HG02678 (cell line): ENCODE measurements around the gene DROSHA.

ENCODE experiments used
- ATAC-seq: cut with Tn5 transposase; IDR thresholded peaks from one replicate; pipeline ENCODE4 v1.9.1; 2021; ENCODE audit warnings: mild to moderate bottlenecking, moderate library complexity; ENCODE audit not compliant: unreplicated experiment

Gene DROSHA

GRCh38 chr5:31470608-31471007 is 61.3 kb downstream of the DROSHA start:
- ATAC-seq, result no peak

- ATAC-seq, result no peak
Measured at GRCh38 chr5:31469886-31470285, 62.0 kb downstream of the DROSHA start.

GRCh38 chr5:31469466-31469865 is 62.4 kb downstream of the DROSHA start:
- no peak for ATAC-seq

- ATAC-seq, result no peak
Measured at GRCh38 chr5:31465291-31465690, 66.6 kb downstream of the DROSHA start.

- ATAC-seq, result no peak
Measured at GRCh38 chr5:31464081-31464480, 67.8 kb downstream of the DROSHA start.

GRCh38 chr5:31463351-31463750 is 68.5 kb downstream of the DROSHA start:
- ATAC-seq, result no peak

- ATAC-seq, result no peak
Measured at GRCh38 chr5:31459594-31459993, 72.3 kb downstream of the DROSHA start.

- no peak for ATAC-seq
Measured at GRCh38 chr5:31455172-31455571, 76.7 kb downstream of the DROSHA start.

GRCh38 chr5:31453522-31453921 is 78.4 kb downstream of the DROSHA start:
- no peak for ATAC-seq

- no peak for ATAC-seq
Measured at GRCh38 chr5:31452314-31452713, 79.6 kb downstream of the DROSHA start.

GRCh38 chr5:31449962-31450361 is 81.9 kb downstream of the DROSHA start:
- no peak for ATAC-seq

GRCh38 chr5:31449174-31449573 is 82.7 kb downstream of the DROSHA start:
- ATAC-seq, result no peak

GRCh38 chr5:31445041-31445600 is 86.8 kb downstream of the DROSHA start:
- ATAC-seq, result no peak

- no peak for ATAC-seq
Measured at GRCh38 chr5:31443572-31443971, 88.3 kb downstream of the DROSHA start.

GRCh38 chr5:31442058-31442745 is 89.7 kb downstream of the DROSHA start:
- ATAC-seq, result no peak

- no peak for ATAC-seq
Measured at GRCh38 chr5:31436851-31437250, 95.0 kb downstream of the DROSHA start.

- no peak for ATAC-seq
Measured at GRCh38 chr5:31435730-31436129, 96.2 kb downstream of the DROSHA start.

GRCh38 chr5:31434898-31435297 is 97.0 kb downstream of the DROSHA start:
- no peak for ATAC-seq

GRCh38 chr5:31433229-31433628 is 98.7 kb downstream of the DROSHA start:
- ATAC-seq, result no peak

GRCh38 chr5:31427724-31428309 is 104.1 kb downstream of the DROSHA start:
- no peak for ATAC-seq

GRCh38 chr5:31427013-31427723 is 104.7 kb downstream of the DROSHA start:
- no peak for ATAC-seq
